Heart left ventricle (tissue), 13 donors: ENCODE data around the gene RTL3.

Experiments used
- POLR2A ChIP-seq, 2 donors: fragments of 450-650 bp; IDR thresholded peaks; one replicate each; pipeline ENCODE4 v1.6.1; 2017; ENCODE audit warnings: antibody characterized with exemption in 2 of 2, mild to moderate bottlenecking in 2 of 2, moderate library complexity in 2 of 2
- TF ChIP-seq, protein P1 (sequence below), 12 donors: fragments of 200-600 bp; sonication (generic) in 4 of 12; IDR thresholded peaks; one replicate each; pipeline versions ENCODE4 v1.5.0 to v1.8.0; 2018 to 2022; ENCODE audit warnings: antibody characterized with exemption in 12 of 12, mild to moderate bottlenecking in 5 of 12
- donor health status: ischemic (EF 13 %, LVEDD 7.1; RV severe dilation, severe dysfunction).
- donor health status: DM: no; HTN: yes; CAD: no.
- donor health status: DM: no; HTN: no; CAD: no.
- donor health status: ischemic (EF 25% LVEDD 6.9; RV normal size, moderate dysfunction).
- donor health status: ischemic (EF 25% LVEDD 5.7; RV mildly dilated, moderate dysfunction).
- donor health status: ischemic (EF 35%, LVEDD 5.7; RV mildly dilated, moderate dysfunction).
- donor health status: nonischemic (EF 11% LVEDD 7.7; RV severe dilation, severe dysfunction).
- donor health status: DM: yes; HTN: yes; CAD: no.
- donor health status: PGD.
- donor health status: ischemic (EF 29% LVEDD 5.4; RV normal size, mild dysfunction).
- donor health status: nonischemic (EF 23%, LVEDD 6.1; RV moderate dilation, normal function).

DNA sequence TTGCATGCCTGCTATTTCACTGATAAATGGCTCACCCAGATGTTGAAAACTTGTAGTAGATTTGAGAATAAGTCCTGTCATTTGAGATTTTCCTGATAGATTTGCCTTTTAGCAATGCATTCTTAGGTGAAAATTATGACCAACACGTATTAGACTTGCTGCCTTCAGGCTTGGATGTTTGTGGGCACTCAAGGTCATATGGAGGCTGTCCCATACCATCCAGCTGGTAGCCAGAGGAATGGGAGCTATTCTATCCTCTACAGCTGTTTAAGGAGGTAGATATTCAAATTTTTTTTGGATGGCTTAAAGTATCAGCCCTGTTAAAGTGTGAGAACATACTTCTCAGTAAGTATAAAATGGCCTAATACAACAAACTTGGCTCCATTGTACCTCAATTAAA, 34.7 kb downstream of the RTL3 start:
- TF ChIP-seq, protein P1, sequence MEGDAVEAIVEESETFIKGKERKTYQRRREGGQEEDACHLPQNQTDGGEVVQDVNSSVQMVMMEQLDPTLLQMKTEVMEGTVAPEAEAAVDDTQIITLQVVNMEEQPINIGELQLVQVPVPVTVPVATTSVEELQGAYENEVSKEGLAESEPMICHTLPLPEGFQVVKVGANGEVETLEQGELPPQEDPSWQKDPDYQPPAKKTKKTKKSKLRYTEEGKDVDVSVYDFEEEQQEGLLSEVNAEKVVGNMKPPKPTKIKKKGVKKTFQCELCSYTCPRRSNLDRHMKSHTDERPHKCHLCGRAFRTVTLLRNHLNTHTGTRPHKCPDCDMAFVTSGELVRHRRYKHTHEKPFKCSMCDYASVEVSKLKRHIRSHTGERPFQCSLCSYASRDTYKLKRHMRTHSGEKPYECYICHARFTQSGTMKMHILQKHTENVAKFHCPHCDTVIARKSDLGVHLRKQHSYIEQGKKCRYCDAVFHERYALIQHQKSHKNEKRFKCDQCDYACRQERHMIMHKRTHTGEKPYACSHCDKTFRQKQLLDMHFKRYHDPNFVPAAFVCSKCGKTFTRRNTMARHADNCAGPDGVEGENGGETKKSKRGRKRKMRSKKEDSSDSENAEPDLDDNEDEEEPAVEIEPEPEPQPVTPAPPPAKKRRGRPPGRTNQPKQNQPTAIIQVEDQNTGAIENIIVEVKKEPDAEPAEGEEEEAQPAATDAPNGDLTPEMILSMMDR (IDR thresholded peaks at IDR 0.05), result no peak
- TF ChIP-seq POLR2A (IDR thresholded peaks at IDR 0.05), result no peak
